ENCODE data around the gene NEURL2.
A peak's percentile ranks its signal among the peaks of the same experiment; 100 is the strongest.
"Not testable (repeated sequence)": the region's sequence is repeated elsewhere in the genome, so short reads cannot be mapped to it uniquely, and the experiment has no call there.

Gene NEURL2

DNA sequence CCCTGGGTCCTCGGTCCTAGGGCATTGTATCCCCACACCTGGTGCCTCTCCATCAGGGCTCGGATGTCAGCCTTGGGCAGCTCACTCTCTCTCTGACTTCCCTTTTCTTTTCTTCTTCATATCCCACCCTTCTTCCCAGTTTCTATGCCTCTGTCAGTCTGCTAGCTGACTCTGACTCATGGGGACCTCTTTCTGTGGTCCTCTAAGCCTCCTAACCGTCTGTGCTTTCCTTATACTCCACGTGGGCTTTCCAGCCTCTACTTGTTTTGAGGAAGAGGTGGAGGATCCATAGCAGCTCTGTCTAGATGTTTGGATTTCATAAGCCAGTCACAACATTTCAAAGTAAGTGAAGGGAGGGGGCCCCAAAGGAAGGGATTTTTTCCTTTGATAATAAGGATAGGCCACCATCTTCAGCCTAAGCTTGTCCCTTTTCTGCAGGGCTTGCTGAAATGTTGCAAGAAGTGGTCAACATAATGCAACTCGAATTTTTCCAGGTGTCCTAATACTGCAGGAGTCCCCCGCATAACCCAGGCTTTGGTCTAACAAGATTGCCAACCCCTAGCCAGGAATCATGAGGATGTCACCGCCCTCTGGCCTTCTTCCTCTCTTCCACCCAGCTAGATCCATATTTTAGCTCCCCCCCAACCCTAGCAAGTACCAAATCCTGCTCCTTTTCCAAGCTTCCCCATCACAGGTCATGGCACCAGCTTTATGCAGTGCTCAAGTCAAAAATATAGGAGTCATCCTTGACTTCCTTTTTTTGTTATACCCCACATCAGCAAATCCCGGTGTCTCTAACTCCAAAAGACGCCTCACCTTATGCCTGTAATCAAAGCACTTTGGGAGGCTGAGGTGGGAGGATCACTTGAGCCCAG is 29.7 kb upstream of the NEURL2 start:
- DNase-seq (ENCODE audit: low read depth in 2 of 2): no peak

DNA sequence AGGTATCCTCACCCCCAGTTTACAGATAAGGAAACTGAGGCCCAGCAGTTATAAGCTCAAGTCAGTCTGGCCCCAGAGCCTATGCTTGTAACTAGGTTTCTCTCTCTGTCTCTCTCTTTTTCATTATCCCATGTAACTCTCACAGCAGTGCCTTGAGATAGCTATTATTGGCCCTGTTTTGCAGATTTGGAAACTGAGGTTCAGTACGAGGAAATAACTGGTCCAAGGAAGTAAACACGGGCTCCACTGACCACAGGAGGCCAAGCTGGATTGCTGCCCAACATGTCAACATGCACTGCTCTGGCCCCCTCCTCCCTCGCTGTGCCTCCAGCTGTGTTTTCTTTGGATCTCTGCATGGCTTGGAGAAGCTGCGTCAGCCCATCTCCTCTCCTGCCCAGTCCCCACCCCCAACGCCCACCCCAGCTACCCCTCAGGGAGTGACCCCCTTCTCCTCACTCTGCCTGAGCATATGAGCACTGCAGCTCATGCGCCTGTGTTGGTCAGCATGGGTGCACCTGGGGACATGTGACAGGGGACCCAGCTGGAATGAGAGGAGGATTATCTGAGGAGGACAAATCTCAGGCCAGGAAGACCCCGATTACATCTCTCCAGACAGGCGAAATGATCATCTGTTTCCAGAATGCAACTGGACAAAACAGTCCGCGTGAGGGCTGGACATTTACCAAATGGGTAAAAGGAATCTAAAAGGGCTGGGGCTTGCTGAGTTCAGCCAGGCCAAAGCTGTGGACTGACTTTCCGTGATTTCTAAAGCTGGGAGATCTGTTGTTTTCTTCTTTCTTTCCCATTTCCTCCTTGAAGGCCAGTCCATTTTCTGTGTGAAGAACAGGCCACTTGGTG is 28.8 kb upstream of the NEURL2 start:
- no peak for DNase-seq (ENCODE audit: low read depth in 2 of 2)

- DNase-seq (ENCODE audit: low read depth in 2 of 2): no peak
Measured at GRCh38 chr20:45918779-45919537, 27.9 kb upstream of the NEURL2 start.

DNA sequence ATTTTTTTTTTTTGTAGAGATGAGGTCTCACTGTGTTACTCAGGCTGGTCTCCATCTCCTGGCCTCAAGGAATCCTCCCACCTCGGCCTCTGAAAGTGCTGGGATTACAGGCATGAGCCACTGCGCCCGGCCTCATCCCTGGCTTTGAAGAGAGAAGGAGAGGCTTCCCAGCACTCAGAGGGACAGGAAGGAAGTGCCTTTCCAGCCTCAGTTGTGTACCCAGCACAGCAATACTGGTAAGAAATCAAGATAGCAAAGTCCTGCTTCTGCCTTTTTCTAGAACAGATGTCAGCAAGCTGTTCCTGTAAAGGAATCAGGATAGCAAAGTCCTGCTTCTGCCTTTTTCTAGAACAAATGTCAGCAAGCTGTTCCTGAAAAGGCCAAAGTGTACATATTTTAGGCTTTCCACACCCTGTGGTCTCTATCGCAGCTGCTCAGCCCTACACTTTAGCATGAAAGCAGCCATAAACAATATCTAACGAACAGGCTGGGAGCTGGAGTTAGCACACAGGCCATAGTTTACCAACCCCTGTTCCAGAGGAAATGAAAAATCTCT is 27.3 kb upstream of the NEURL2 start:
- DNase-seq (ENCODE audit: low read depth in 2 of 2): no peak

DNA sequence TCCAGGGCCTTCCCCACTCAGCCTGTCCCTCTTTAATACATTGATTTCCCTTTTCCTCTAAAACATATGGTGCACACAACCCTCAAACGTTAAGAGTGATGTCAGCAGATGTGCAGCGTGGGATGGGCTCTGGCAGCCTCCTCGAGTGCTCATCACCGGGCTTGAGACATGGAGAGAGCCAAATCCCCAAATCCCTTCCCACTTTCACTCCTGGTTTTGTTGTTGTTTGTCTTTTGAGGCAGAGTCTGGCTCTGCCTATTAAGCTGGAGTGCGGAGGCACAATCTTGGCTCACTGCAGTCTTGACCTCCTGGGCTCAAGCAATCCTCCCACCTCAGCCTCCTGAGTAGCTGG is 26.8 kb upstream of the NEURL2 start:
- no peak for DNase-seq (ENCODE audit: low read depth in 2 of 2)

GRCh38 chr20:45913116-45913515 is 22.1 kb upstream of the NEURL2 start:
- no peak for DNase-seq (ENCODE audit: low read depth in 2 of 2)

DNA sequence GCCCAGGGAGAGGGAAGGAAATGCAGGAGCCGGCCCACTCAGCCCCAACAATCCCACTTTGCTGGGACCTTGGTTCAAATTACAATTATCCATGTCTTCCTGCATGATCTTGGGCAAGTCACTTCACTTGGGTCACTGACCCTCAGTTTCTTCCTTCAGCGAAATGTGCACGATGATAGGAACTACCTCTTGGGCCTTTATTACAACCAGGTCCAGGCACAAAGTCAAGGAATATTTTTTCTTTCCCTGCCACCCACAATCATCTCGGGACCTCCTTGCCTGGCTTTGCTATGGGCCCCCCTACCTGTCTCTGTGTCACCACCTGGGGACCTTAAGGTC is 21.3 kb upstream of the NEURL2 start:
- DNase-seq (ENCODE audit: low read depth in 2 of 2): no peak

DNA sequence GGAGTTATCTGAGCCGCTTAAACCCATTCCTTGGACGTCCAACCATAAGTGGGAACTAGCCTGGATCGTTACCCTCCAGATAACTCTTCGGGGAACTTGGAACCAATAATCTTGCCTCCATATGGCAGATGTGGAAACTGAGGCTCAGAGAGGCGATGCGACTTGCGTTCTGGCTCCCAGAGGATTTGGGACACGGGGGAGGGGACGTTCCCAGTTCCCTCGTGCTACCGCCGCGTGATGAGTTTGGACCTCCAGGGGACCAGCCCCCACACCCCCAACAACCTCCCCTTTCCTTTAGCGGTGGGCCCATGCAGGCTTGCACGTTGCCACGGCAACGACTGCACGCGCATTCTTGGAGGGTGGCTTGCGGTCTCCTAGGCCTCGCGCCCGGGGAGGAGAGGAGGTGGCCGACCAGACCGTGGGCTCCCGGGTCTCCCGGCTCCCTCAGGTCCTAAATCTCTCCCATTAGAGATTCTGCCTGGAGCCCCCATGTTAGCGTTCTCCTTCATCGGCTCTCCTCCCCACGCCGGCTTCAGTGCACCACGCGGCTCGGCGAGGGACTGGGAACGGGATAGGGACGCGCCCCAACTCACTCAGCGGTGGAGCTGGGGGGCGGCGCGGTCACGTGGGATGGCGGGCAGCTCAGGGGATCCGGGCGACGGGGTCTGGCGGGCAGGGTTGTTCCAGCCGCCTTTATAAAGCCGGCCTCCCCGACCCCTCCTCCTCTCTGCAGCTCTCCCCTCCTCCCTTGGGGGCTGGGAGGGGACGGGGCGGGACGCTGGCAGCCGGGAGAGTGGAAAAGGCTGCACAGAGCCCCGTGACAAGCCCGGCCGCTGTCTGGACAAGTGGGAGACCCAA is 20.7 kb upstream of the NEURL2 start, which contains the start of gene PLTP:
Gene PLTP, minus strand, starts transcription at position 670 of the 858 bp plus-strand sequence. CDS start 703 bp downstream, outside the sequence.
- no peak for DNase-seq (ENCODE audit: low read depth in 2 of 2)

- DNase-seq (ENCODE audit: low read depth in 2 of 2): peak; percentile 79
Measured at GRCh38 chr20:45910670-45911485, 19.9 kb upstream of the NEURL2 start.

- no peak for DNase-seq (ENCODE audit: low read depth in 2 of 2)
Measured at GRCh38 chr20:45909817-45910669, 19.0 kb upstream of the NEURL2 start.

DNA sequence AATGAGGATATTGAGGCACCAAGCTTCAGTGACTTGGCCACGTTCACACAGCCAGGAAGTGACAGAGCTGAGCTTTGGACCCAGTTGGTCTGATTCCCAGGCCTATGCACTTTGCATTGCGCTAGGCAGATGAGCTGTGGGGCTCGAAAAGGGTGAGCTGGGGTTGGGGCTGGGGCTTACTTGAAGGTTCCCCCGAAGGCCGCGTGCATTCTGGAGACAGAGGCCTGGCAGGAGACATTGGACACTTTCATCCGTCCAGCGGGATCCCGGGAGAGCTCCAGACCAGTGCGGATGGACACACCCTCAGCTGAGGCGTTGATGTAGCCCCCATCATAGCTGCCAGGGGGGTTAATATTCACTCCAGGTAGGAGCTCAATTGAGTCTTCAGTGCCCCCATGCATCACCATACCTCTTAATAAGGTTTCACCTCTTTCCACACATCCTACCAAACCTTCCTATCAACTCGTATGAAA is 18.4 kb upstream of the NEURL2 start:
- no peak for DNase-seq (ENCODE audit: low read depth in 2 of 2)

- DNase-seq (ENCODE audit: low read depth in 2 of 2): no peak
Measured at GRCh38 chr20:45908084-45908483, 17.1 kb upstream of the NEURL2 start.

DNA sequence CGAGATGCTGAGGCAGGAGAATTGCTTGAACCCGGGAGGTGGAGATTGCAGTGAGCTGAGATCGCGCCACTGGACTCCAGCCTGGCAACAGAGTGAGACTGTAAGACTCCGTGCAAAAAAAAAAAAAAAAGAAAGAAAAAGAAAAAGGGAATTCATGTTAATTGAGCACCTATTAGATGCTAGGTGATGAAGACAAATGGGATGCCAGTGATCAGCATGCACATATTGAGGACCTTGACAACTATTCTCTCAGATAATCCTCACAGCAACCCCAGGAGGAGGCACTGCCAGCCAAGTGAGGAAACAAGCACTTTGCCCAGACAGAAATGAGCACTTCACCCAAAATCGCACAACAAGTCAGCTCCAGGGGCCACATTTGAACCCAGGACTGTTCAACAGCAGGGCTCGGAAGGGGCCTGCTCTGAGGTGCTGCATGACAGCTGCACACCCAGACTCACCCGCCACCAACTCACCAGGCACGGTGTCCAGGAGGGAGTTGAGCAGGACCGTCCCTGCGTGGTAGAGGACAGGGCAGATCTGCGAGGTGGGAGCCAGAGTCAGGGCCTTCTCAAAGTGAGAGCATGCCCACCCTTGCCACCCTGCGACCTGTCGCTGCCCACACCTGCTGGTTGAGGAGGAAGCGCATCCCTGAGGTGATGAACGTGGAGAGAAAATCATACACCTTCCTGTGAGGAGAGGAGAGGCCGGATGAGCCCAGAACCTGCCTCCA is 16.4 kb upstream of the NEURL2 start:
- no peak for DNase-seq (ENCODE audit: low read depth in 2 of 2)

DNA sequence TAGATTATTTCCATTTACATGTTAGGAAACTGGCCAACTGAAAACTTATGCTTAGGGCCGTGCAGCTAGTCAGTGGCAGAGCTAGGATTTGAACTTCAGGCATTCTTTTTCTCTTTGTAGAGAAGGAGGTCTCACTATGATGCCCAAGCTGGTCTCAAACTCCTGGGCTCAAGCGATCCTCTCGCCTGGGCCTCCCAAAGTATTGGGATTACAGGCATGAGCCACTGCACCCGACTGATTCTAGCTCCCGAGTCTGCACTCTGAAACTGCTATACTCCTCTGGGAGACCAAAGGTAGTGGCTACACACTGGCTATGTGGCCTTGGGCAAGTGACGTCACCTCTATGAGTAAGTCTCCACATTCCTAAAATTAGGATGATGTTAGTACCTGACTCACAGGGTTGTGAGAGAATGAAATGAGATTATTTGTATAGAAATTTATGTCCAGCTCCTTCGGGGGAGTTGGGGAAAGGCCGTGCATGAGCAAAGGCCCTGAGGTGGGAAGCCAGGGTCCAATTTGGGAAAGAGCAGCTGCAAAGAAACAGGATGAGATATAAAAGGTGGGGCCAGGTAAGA is 14.6 kb upstream of the NEURL2 start:
- DNase-seq (ENCODE audit: low read depth in 2 of 2): no peak

- DNase-seq (ENCODE audit: low read depth in 2 of 2): no peak
Measured at GRCh38 chr20:45904583-45905504, 13.8 kb upstream of the NEURL2 start.

DNA sequence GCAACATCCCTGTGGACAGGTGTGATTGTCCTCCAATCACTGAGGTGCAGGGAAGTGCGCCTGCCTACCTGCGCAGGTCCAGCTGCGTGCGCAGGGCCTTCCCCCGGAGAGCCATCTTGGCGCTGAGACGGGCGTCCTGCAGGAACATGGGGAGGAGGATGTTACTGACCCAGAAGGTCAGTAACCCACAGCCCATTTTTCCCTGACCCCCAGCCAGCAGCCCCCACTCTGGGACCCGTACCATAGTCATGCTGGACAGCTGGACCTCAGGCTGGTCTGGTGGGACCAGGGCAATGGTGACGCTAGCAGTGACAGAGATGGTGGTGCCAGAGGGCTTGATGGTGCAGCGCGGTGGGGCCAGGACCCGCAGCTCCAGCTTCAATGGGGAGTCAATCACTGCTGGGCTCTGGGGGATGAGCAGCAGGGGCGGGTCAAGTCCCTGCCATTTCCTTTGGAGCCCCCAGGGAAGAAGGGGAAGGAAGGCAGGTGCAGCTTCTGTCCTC is 11.2 kb upstream of the NEURL2 start:
- no peak for DNase-seq (ENCODE audit: low read depth in 2 of 2)

DNA sequence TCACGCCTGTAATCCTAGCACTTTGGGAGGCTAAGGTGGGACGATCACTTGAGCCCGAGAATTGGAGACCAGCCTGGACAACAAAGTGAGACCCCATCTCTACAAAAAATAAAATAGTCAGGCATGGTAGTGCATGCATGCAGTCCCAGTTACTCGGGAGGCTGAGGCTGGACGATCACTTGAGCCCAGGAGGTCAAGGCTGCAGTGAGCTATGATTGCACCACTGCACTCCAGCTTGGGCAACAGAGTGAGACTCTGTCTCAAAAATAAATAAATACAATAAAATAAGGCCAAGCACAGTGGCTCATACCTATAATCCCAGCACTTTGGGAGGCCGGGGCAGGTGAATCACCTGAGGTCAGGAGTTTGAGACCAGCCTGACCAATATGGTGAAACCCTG is 10.3 kb upstream of the NEURL2 start:
- DNase-seq (ENCODE audit: low read depth in 2 of 2): not testable (repeated sequence)
